HG02840 (cell line): ENCODE data around the gene RELT.

ENCODE experiments used
- ATAC-seq: cut with Tn5 transposase; IDR thresholded peaks from one replicate; pipeline ENCODE4 v1.9.1; 2021; ENCODE audit warnings: mild to moderate bottlenecking, moderate library complexity, moderate number of reproducible peaks; ENCODE audit not compliant: unreplicated experiment, low FRiP score

RELT gene

DNA sequence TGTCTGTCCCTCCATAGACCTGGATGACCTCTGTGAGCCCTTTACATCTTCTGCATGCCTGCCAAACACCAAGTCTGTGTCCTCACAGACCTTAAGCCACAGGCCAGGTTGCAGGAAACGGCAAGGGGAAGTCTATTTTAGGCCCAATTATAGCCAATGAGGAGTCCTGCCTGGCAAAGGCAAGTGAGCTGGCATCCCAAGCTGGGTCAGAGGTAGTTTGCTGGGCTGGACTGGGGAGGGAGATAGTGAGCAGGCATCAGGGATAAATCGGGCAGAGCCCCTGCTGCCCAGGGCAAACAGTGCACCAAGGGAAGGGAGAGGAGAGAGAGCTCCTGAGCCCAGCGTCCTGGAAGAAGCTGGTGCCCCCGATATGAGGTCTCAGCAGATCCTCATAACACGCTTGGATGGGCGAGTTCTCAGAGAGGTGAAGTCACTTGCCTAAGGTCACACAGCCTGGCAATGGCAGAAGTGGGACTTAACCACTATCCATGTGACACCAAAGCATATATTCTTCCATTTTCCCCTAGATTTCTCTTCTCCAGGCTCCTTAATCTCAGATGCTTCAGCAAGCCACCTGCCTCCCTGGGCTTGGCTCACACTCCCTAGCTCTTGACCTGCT lies 3.7 kb upstream of the RELT start:
- no peak for ATAC-seq

DNA sequence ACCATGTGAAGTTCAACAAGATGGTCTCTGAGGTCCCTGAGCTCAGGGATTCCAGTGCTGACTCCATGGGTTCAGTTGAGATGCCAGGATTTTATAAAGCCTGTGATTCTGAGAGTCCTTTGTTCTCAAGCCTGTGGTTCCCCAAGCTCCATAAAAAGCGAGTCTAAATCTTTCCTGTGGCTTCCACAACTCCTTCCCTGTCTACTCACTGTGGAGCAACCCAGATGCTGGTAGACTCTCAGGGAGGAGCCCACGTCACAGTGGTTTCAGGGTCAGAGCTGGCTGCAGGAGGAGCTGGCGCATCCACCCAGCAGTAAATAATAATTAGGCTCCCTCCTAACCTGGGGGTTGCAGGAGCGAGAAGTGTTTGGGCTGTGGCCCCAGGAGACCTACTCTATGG lies 2.0 kb upstream of the RELT start:
- ATAC-seq, result no peak

DNA sequence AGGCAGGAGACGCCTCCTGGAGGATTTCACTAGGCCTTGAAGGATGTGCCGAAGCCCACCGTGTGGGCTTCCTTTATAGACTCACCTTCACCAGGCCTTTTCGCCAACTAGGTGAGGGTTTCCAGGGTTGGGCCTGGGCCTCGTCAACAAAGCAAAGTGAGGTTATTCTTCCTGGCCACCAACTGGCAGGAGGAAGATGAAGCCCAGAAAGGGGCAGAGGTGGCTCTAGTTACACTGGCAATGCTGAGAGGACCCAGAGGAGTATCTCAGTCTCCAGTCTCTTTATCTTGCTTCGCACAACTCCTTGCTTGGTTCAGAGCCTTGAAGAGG lies 404 bp upstream of the RELT start:
- ATAC-seq, result no peak

DNA sequence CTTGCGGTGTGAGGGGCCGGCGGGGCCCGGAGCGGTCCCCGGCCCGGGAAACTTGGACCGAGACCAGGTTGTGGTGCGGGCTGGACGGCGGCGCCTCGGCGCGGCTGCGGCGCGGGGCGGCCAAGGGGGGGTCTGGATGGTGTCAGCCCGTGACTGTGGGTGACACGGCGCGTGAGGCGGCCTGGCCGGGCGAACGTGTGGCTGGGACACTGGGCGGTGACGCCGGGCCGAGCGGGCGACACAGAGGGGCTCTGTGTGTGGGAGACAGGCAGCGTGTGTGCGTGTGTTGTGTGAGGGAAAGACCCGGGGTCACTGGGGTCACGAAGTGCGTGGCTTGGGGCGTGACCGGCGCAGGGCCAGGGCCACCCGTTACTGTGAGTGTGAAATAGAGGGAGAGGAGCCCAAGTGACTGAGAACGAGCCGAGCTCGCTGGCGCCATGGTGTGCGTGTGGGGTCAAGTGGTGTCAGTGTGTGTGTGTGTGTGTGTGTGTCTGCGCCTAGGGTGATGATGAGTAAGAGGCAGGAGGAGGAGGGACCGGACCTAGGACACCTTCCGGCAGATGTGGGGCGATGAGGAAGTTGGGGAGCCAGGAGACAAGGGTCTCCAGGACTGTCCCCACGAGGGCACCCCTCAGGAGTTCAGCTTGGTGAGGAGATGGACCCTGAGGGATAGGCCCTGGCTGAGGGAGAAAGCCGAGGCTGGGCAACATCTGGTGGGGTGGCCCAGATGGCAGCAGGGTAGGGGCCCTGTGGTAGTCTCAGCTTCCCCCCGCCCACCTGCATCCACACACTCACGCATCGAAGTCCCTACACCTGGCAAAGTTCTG lies 817 bp downstream of the RELT start:
- peak; percentile 24 for ATAC-seq

DNA sequence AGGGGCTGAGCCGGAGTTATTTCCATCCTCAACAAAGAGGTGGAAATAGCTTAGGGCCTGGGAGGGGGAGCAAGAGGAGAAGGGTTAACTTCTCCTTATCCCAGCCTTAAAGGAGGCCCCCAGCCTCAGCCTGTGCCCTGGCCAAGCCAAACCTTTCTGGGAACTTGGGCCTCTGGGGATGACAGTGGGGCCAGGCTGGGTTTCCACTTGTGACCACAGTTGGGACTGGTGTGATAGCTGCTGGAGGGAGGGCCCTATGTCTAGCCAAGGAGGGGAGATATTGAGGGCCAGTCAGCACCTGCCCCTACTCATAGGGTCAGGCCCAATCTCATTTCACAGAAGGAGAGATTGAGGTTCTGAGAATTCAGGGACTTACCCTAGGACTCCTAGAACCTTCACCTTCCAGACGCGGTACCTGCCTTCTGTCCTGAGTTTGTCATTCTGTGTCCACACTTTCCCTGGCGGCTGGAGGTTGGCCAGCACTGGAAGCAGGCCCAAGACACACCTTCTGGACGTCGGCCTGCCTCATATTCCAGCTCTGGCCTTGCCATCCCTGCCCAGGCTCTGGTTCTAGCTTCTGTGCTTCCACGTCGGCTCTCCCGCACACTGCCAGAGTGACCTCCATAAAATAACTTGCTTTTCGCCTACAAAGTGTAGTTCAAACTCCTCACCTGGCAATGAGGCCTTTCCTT lies 3.1 kb downstream of the RELT start:
- ATAC-seq, result no peak

DNA sequence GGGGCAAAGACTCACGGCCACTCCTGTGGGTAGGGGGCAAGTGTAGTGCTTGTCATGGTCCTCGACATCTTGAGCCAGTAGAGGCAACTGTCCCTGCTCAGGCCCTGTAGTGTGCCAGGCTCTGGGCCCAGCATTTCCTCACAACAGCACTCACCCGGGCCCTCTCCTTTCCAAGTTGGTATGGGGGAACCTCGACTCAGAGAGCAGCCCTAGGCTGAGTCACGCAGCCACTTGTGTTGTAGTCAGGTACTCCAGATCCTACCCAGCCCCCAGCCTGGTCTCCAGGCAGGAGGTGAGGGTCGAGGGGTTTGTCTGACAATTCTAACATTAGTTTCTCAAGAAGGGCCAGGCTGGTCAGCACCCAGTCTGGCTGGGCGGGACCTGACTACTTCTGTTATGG lies 4.1 kb downstream of the RELT start:
- ATAC-seq, result no peak

DNA sequence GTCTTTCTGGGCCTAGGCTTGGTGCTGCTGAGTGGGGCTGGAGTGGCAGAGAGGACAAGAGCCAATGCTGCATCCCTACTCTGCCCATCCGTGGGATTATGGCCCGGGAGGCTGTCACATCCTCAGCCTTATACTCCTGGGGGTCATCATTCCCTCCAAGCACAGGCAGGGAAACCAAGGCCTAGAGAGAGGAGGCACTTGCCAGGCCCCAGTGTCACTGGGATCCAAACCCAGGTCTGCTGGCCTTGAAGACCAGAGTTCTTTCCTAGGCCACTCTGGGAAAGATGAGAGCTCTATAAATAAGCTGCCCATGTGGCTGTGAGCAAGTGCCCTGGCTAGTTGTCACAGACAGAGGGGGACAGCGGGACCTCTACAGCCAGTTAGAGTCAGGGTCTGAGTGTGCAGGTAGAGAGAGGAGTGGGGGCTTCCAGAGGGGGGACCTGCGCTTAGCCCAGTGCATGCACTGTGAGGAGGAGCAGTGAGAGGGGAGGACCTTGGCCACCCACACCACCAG lies 4.8 kb downstream of the RELT start:
- no peak for ATAC-seq

DNA sequence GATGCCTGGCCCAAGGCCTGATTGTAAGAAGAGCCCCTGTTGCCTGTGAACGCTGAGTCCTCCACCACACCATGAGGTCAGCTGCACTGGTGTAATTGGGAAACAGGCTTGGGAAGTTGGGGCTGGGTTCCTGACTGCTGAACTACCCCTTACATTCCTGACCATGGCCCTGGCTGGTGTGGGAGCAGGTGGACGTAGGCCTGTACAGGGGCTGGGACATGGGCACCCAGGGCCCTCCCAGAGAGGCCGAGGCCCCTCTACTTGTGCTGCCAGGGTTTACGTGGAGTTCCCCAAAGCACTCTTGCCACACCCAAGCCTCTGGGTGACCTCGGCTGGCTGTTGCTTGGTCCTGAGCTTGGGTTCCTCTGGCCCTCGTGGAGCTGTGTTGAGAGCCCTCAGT lies 5.4 kb downstream of the RELT start:
- no peak for ATAC-seq

DNA sequence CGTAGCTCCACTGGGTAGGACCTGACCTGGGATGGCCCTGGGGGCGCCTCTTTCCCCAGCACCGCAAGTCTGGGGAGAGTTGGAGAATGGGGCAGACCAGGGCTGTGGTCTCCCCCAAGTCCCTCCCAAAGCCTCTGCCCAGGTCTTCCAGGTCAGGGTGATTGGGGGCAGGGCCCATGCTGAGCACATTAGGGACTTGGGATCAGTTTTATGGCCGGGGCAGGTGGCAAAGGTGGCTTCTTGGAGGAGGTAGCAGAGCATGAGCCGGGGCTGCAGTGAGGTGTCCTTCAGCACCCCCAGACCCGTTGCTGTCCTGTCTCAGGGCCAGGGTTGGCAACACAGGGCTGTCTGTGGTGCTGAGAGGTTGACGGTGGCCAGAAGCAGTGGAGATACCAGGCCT lies 6.0 kb downstream of the RELT start:
- ATAC-seq, result no peak

DNA sequence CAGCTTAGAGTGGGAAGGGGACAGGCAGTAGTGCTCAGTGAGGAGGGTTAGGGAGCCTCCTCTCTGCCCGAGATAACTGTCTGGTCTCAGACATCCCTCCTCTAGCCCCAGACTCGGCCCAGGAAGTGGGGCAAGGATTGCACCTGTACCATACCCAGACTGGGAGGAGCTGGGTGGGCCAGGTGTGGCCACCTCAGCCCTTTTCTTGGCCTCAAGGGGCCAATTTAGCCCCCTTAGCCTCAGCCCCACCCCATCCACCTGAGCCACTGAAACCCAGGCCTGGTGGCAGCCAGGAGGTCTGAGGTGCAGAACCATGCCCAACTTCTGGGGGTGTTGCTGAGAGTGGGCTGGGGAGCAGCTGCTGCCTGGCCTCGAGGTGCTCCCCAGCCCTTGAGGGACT lies 6.5 kb downstream of the RELT start:
- ATAC-seq, result no peak

DNA sequence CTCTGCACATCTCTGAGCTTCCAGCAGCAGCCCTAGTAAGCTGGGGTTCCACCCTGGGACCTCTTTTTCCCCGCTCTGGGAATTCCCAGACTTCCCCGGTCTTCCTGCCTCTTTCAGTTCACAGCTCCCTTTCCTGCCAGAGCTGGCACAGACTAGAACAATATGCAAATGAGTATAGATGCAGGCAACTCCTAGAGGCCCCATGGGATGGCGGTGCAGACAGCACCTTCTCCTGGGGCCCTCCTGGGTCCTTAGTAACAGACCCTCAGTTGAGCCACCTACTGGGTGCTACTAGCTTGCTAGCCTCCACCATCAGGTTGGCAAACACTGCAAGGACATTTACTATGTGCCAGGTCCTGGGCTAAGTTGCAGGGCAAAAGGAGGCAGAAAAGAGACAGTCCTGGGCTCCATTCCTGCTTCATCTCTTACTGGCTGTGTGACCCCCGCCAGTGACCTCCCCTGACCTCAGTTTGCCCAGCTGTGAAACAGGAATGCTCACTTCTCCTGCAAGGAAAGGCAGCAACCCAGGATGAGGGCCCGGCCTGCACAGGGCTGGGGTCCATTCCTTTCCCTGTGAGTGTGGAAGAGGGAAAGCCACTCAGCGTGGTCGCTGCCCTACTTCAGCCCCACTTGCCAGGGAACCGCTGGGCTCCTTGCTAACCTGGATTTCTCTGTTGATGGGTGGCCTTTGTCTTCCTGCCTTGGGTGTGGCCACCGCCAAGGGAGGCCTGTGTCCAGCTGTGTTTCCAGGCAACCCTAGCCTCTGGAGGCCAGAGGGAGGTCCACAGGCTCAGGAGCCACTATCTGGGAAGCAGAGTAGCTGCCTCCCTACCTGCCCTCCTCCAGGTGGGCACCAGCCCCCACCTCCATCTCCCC lies 7.3 kb downstream of the RELT start:
- ATAC-seq, result no peak

DNA sequence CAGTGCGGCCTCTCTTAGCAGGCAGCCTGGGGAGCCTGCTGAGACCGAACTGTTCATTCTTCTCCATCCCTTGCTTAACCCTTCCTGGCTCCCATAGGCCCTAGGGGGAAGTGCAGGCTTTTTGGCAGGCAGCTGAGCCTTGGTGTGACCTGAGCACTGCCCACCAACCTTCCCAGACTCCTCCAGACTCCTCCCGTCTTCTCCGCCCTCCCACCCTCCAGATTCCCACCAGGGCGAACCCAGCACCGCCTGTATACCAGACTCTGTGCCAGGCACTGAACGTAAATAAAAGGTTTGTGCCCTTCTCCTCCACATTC lies 7.9 kb downstream of the RELT start:
- ATAC-seq, result no peak

DNA sequence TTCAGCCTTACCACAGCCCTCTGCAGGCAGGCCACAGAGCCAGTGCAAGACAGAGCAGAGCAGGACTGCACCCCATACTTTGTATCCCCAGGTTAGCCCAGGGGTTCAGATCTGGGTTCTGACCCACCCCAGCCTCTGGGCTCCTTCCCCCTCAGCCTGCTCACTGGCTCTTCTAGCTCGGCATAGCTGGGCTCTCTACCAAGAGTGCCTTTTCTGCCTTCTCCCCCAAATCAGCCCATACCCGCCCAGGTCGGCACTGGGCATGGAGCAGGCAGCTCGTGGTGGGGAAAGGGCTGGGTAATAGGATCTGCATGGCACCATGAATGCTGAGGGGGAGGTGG lies 8.3 kb downstream of the RELT start:
- ATAC-seq, result no peak

DNA sequence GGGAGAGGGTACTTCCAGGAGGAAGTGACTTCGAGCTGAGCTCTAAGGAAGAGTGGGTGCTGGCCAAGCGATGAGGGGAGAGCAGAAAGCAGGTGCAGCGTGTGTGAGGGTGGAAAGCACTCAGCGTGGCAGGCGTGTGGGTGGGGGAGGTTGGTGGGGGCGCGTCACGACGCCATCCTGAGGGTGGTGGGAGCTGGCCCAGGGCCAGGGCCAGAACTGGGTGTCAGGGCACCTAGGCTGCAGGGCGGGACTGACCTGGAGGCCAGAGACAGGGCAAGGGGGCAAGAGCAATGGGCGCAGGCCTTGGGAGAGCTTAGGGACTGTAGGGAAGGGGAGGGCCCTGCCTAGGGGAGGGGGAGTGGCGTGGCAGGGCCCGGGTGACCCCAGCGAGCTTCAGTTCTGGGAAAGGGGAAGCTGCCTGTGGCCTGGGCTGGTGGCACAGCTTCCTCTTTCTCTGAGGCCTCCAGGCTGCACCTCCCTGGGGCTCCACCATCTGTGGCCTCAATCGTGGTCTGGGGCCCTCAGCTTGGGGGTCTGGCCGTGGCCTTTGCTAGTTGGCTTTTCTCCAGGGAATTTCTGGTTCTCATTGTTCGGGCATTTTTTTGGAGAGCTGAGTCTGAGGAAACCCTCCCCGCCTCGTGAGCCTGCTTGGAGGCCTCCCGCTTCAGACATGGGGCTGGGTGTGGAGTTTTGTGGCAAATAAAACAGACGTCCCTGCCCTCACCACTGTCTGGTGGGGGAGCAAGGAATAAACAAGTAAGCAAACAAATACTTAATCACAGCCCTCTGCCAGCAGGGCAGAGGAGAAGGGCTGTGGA lies 8.9 kb downstream of the RELT start:
- ATAC-seq, result no peak

DNA sequence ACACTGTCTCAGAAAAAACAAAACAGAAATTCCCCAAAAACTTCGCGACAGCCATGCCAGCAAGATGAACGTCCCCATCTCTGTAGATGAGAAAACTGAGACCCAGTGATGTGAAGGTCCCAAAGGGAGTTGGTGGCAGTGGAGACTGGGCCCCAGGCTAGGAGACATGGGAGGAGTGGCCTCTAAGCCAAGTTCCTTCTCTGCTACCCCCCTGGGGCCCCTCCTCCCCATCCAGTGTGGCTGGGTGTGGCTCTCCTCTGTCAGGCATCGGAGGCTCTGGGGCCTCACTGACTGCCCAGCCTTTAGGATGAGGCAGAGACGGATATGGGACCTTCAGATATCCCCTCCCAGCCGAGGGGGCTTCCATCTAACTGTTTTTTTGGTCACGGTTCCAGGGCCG lies 9.8 kb downstream of the RELT start:
- ATAC-seq, result no peak

DNA sequence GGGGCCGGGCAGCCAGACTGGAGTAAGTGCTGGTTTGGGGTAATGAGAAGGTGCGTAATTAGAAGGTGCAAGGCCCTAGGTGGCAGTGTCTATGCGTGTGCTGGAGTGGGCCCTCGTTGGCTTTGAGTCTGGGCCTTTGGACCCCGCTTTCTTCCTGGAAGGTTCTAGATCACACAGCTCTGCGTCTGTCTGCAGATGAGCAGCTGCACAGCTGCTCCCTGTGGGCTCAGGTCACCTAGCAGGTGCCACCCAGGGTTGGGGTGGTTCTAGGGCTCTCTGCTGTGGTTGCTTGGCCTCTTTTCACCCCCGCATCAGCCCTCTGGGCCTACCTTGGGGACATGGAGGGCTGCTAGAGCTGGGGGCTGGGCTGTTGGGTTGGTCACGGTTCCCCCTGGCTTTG lies 10.3 kb downstream of the RELT start:
- ATAC-seq, result no peak

DNA sequence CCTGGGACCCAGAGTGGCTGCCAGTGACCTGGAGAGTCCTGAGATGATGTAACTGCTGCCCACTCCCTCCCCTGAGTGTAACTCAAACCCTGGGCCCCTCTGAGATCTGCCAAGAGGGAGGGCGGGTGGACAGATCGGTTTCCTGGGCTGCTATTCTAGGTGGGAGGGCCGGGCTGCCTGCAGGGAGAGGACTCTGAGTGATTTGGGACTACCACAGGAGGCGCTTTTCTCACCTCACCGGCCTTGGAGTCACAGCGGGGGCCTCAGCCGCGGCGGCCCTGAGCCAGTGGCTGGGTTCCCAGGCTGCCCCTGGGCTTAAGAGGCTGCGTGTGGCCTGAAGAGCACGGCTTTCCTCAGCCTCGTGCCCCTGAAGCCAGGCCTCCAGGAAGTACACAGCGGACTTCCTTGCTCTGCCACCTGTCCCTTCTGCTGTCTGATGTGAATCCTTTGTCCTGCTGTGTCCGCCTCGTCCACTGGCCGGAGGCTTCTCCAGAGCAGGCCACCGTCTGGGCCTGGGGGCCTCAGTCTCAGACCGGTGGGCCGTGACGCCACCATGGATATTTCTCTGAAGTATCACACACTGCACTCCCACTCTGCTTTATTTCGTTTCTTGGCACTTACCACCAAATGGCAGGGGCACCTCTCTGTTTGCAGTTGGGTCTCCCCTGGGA lies 11.5 kb downstream of the RELT start:
- no peak for ATAC-seq

DNA sequence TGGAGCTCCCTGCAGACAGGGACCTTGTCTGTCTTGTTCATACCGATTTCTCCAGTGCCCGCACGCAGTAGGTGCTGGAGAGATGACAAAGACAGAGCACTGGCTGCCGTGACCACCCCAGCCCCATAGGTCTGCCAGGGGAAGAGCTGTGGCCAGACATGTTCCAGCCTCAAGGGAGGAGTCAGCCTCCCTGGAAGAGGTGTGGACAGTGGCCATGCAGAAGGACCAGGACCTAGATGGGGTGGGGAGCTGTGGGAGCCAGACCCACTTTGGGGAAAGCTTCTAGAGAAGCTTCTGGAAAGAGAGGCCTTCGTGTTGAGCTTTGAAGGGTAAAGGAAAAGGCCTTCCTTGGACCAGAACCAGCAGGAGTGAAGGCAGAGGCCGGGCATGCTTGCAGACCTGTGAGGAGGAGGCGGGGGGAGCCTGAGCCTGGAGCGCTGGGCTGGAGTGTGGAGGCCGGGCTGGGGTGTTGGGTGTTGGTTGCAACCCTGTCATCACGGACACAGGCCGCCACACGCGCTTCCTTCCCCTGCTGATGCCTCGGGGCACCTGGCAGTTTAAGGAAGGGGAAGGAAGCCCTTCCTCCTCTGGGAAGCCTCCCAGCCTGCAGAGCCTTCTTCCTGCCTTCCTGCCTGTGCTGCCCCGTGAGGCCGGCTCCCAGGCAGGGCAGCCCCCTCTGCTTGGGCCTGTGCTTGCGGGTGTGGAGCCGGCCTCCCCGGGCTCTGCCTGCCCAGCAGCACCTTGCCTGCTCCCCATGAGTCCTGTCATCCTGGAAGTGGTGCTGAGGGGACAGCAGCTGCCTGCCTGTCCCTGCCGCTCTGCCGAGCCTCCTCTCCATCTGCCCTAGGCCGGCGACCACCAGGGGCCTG lies 12.3 kb downstream of the RELT start:
- ATAC-seq, result no peak

DNA sequence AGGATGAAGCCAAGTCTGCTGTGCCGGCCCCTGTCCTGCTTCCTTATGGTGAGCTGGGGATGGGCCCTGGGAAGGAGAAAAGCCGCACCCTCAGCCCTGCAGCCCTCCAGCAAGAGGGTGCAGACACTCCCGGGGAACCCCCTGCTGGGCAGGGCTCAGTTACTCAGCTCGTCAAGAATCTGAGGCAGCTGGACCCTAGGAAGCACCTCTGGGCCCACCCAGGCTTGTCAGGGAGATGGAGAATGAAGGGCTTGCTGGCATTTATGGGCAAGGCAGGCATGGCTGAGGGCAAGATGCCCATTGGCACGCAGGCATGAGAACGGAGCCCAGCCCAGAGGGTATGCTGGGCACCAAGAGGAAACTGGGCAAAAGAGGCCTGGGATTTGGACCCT lies 12.9 kb downstream of the RELT start:
- no peak for ATAC-seq
